Kidney (tissue), 14 donors: ENCODE data around the gene FAAP24. TPM values are rescaled to one million over a fixed set of nuclear protein-coding genes. Genes with fewer than 3 reads are reported as not detected.
"Not testable (repeated sequence)": the region's sequence is repeated elsewhere in the genome, so short reads cannot be mapped to it uniquely, and the experiment has no call there.

ENCODE experiments used
- DNase-seq, 5 donors: peaks; one replicate each; pipeline ENCODE4 v3.0.0-alpha.2; 2013 to 2020
- FAIRE-seq: peaks from 2 replicates; lab custom pipeline; 2012; peaks lifted over from hg19 to GRCh38; lab: Jason Lieb, UNC
- H3K27ac ChIP-seq, 2 donors: one replicate each; pipeline ENCODE4 v1.7.0; 2013; ENCODE audit warnings: low read depth in 2 of 2, low read length in 2 of 2, inconsistent platforms in 1 of 2
- H3K27me3 ChIP-seq: one replicate; pipeline ENCODE4 v1.7.1; 2013; ENCODE audit warnings: low read length, inconsistent platforms; ENCODE audit not compliant: control insufficient read depth, insufficient read depth
- H3K36me3 ChIP-seq, 3 donors: one replicate each; pipeline versions ENCODE4 v1.7.0 to v1.7.1; 2013; ENCODE audit warnings: low read length in 3 of 3, control low read depth in 1 of 3, inconsistent platforms in 1 of 3; ENCODE audit not compliant: insufficient read depth in 3 of 3, control insufficient read depth in 2 of 3
- H3K4me1 ChIP-seq, 3 donors: one replicate each; pipeline versions ENCODE4 v1.7.0 to v1.7.1; 2013; ENCODE audit warnings: low read length in 3 of 3, inconsistent platforms in 1 of 3, low read depth in 1 of 3; ENCODE audit not compliant: control insufficient read depth in 2 of 3, insufficient read depth in 2 of 3
- H3K4me3 ChIP-seq, 3 donors: one replicate each; pipeline versions ENCODE4 v1.7.0 to v1.8.1; 2013; ENCODE audit warnings: low read length in 3 of 3, control low read depth in 1 of 3, inconsistent platforms in 1 of 3
- H3K9ac ChIP-seq, 3 donors: one replicate each; pipeline versions ENCODE4 v1.7.0 to v1.7.1; 2013; ENCODE audit warnings: low read length in 3 of 3, control low read depth in 1 of 3, inconsistent platforms in 1 of 3
- H3K9me3 ChIP-seq, 3 donors: one replicate each; pipeline versions ENCODE4 v1.7.0 to v1.7.1; 2013; ENCODE audit warnings: low read length in 3 of 3, control low read depth in 1 of 3, inconsistent platforms in 1 of 3; ENCODE audit not compliant: control insufficient read depth in 2 of 3, insufficient read depth in 1 of 3
- intact Hi-C: fragments of 100-400 bp; cut with DNase I; formaldehyde crosslinking; loops from one replicate; pipeline ENCODE4 v1.11.1; 2022
- polyA plus RNA-seq: library from polyadenylated mRNA; stranded (reverse); fragments of 350-450 nt; fragmentation: Illumina TruSeq; extraction: RNeasy Lipid Tissue Mini Kit (QIAGEN cat#74804); gene quantifications from one replicate; pipeline ENCODE4 v1.2.3, GENCODE V29; 2014; ENCODE audit warnings: low read depth, low replicate concordance; ENCODE audit not compliant: insufficient read depth
- total RNA-seq: library from RNA; stranded (reverse); fragmentation: NEBNext Ultra II Directional; extraction: Animal tissue kit (Norgen Biotek cat#: 25700); gene quantifications from one replicate; pipeline ENCODE4 v1.2.1, GENCODE V29; 2021
- TF ChIP-seq, protein P1 (sequence below): IDR thresholded peaks from 3 replicates; pipeline ENCODE4 v1.5.1; 2012; ENCODE audit warnings: mild to moderate bottlenecking, moderate library complexity, borderline replicate concordance; ENCODE audit not compliant: insufficient read depth; ENCODE audit errors: extremely low read depth
- donor health status: control.
- donor health status: control.
- donor health status: control.
- donor health status: control.
- donor health status: control.
- donor health status: DM: yes; HTN: yes; CAD: no.
- donor health status: Normal renal cell carcinoma (clear cell type).

Gene FAAP24
- total and polyA plus RNA-seq, 2 donors from 2014 or later, result 1.4 to 2.0 TPM

GRCh38 chr19:32971012-32971595, 938 bp upstream of the FAAP24 start:
- peak in 1 of 5 donors; percentile 69 for DNase-seq
- peak overlapping the region; percentile 64 to 74 (median 74) for H3K4me3 ChIP-seq
- FAIRE-seq, result no peak
- H3K36me3 ChIP-seq, result no peaks in the 10 kb centered on the region
- H3K27ac ChIP-seq, result no peak overlapping the region
- no peaks in the 10 kb centered on the region for H3K27me3 ChIP-seq
- H3K9ac ChIP-seq, result peak overlapping the region; percentile 44 to 73 (median 59)
- H3K4me1 ChIP-seq, result peaks cover 0 to 7% (median 0%) of the 10 kb centered on the region in 3 donors
- TF ChIP-seq, protein P1, sequence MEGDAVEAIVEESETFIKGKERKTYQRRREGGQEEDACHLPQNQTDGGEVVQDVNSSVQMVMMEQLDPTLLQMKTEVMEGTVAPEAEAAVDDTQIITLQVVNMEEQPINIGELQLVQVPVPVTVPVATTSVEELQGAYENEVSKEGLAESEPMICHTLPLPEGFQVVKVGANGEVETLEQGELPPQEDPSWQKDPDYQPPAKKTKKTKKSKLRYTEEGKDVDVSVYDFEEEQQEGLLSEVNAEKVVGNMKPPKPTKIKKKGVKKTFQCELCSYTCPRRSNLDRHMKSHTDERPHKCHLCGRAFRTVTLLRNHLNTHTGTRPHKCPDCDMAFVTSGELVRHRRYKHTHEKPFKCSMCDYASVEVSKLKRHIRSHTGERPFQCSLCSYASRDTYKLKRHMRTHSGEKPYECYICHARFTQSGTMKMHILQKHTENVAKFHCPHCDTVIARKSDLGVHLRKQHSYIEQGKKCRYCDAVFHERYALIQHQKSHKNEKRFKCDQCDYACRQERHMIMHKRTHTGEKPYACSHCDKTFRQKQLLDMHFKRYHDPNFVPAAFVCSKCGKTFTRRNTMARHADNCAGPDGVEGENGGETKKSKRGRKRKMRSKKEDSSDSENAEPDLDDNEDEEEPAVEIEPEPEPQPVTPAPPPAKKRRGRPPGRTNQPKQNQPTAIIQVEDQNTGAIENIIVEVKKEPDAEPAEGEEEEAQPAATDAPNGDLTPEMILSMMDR, result no peak
- intact Hi-C loops, result no loop called here
- no peaks in the 10 kb centered on the region for H3K9me3 ChIP-seq

GRCh38 chr19:32976223-32976805, 4.3 kb downstream of the FAAP24 start:
- H3K4me1 ChIP-seq, result peaks cover 0 to 3% (median 0%) of the 10 kb centered on the region in 3 donors
- no peak overlapping the region for H3K27ac ChIP-seq
- no peak for FAIRE-seq
- peak in 4 of 5 donors; percentile 66 to 75 (median 74) for DNase-seq
- no peaks in the 10 kb centered on the region for H3K27me3 ChIP-seq
- intact Hi-C loops, result no loop called here
- H3K9ac ChIP-seq, result no peak overlapping the region
- TF ChIP-seq, protein P1, result peak; percentile 76
- H3K4me3 ChIP-seq, result no peak overlapping the region
- H3K36me3 ChIP-seq, result peaks cover 0 to 3% (median 0%) of the 10 kb centered on the region in 3 donors
- no peaks in the 10 kb centered on the region for H3K9me3 ChIP-seq

GRCh38 chr19:32977280-32977679, 5.2 kb downstream of the FAAP24 start:
- intact Hi-C loops, result no loop called here
- Histone ChIP-seq H3K27ac (no peak overlapping the region), H3K4me1 (peaks cover 0 to 2% (median 0%) of the 10 kb centered on the region in 3 donors), H3K9me3 (no peaks in the 10 kb centered on the region), H3K9ac (no peak overlapping the region), H3K4me3 (no peak overlapping the region), H3K36me3 (peaks cover 0 to 3% (median 0%) of the 10 kb centered on the region in 3 donors), H3K27me3 (no peaks in the 10 kb centered on the region)
- DNase-seq, result no peak
- FAIRE-seq, result no peak
- TF ChIP-seq, protein P1, result no peak

DNA sequence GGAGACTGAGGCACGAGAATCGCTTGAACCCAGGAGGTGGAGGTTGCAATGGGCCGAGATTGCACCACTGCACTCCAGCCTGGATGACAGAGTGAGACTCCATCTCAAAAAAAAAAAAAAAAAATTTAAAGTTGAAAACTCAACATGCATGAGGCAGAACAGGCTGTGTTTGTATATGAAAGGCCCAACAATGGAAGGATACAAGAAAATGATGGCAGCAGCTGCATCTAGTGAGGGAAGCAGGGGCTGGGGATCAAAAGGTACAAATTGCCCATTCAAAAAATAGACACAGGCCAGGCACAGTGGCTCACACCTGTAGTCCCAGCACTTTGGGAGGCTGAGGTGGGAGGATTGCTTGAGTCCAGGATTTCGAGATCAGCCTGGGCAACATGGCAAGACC, 5.8 kb downstream of the FAAP24 start:
- H3K4me1 ChIP-seq, H3K36me3 ChIP-seq, H3K9ac ChIP-seq, DNase-seq, H3K9me3 ChIP-seq, H3K27ac ChIP-seq, FAIRE-seq, H3K27me3 ChIP-seq, intact Hi-C loops, H3K4me3 ChIP-seq: not testable (repeated sequence)

DNA sequence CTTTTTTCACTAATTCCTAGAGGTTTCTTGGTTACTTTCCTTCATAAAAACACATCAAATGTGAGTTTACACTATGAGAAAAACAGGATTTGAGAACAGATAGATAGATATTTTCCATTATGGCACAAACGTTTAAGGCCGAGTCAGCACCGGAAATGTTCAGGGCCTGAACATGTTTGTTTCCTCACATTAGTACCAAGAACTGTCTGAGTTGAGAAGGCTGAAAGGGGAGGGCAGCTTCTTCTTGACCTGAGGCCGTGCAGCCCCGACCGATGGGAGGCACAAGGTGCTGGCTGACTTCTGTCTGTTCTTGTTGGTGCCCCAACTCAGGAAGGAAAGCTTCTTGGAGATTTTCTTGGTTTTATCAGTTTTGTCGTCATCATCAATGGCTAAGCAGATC, 7.8 kb downstream of the FAAP24 start:
- H3K36me3 ChIP-seq, H3K4me3 ChIP-seq, FAIRE-seq, H3K9me3 ChIP-seq, H3K4me1 ChIP-seq, H3K27me3 ChIP-seq, H3K27ac ChIP-seq, DNase-seq, intact Hi-C loops, H3K9ac ChIP-seq: not testable (repeated sequence)

GRCh38 chr19:32982488-32982887, 10.4 kb downstream of the FAAP24 start:
- H3K9ac ChIP-seq, DNase-seq, H3K4me3 ChIP-seq, H3K27ac ChIP-seq, intact Hi-C loops, H3K36me3 ChIP-seq, H3K4me1 ChIP-seq, FAIRE-seq, H3K27me3 ChIP-seq, H3K9me3 ChIP-seq: not testable (repeated sequence)
